NB4 (cell line): ENCODE data around the gene C1QTNF8.

ENCODE experiments used
- CTCF ChIP-seq: IDR thresholded peaks from one replicate; pipeline ENCODE4 v1.5.1; 2012; ENCODE audit warnings: low read depth, low read length
- MYC ChIP-seq: IDR thresholded peaks from 2 replicates; pipeline ENCODE4 v1.6.1; 2011; ENCODE audit warnings: low read depth, low read length
- POLR2A ChIP-seq: IDR thresholded peaks from 2 replicates; pipeline ENCODE4 v1.6.1; 2011; ENCODE audit warnings: mild to moderate bottlenecking; ENCODE audit not compliant: insufficient read length; ENCODE audit errors: extremely low read depth

GRCh38 chr16:1122398-1122765, 26.3 kb upstream of the C1QTNF8 start:
- TF ChIP-seq CTCF (no peak), POLR2A (no peak), MYC (no peak)
